CD4-positive, alpha-beta T cell treated with Interleukin-15 for 1 hour (primary cell): ENCODE results near the gene ZNF236.
"Not testable (repeated sequence)": the region's sequence is repeated elsewhere in the genome, so short reads cannot be mapped to it uniquely, and the experiment has no call there.

Source experiments
- DNase-seq: peaks from one replicate; pipeline ENCODE4 v3.0.0-alpha.2; 2020

The ZNF236 gene

GRCh38 chr18:76914314-76914713 lies 92.0 kb downstream of the ZNF236 start:
- DNase-seq, result no peak

DNA sequence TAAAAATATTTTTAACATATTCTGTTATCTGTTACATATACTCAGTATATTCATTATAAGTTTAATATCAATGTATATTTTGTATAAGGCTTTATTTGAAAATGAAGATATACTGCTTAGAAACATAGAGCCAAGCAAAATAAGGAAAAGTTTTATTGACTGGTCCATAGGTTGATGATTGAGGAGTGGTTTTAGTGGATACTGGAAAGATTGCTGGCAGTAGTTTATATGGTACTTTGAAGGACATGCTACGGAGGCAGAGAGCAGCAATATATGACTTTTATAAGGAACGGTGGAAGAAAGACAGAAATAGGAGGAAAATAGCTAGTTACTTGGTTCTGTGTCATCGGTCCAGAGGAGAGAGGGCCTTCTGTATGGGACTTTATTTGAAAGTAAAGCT lies 92.4 kb downstream of the ZNF236 start:
- no peak for DNase-seq

DNA sequence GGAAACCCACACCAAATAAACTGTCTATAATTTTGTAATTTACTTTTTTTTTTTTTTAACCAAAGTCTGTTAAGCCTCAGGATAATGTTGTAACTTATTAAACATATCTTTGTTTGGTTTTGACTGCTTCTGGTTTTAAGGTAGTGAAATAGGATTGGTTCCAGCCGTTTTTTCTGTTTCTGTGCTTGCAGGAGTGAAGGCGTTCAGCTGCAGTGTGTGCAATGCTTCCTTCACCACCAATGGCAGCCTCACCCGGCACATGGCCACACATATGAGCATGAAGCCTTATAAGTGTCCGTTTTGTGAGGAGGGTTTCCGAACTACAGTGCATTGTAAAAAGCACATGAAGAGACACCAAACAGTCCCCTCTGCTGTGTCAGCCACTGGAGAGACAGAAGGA lies 93.1 kb downstream of the ZNF236 start:
- no peak for DNase-seq

DNA sequence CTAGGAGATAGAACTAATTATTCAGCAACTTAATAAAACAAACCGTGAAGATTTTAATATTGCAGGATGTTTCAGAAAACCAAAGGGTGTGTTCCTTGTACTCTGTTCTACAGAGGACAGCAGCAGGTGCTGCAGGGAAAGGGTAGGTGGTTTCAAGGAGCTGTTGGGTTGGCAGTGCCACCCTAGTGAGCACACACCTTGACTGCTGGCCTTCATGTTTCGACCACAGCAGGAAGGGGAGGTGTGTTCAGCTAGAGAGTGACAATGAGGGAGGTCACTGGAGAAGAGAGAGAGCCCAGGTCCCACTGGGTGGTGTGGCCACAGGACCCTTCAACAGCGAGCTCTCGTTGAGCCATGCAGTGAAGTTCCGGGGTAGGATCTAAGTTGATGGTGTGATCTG lies 98.6 kb downstream of the ZNF236 start:
- DNase-seq, result no peak

- DNase-seq, result peak; percentile 63
Measured at GRCh38 chr18:76922107-76922506, 99.8 kb downstream of the ZNF236 start.

DNA sequence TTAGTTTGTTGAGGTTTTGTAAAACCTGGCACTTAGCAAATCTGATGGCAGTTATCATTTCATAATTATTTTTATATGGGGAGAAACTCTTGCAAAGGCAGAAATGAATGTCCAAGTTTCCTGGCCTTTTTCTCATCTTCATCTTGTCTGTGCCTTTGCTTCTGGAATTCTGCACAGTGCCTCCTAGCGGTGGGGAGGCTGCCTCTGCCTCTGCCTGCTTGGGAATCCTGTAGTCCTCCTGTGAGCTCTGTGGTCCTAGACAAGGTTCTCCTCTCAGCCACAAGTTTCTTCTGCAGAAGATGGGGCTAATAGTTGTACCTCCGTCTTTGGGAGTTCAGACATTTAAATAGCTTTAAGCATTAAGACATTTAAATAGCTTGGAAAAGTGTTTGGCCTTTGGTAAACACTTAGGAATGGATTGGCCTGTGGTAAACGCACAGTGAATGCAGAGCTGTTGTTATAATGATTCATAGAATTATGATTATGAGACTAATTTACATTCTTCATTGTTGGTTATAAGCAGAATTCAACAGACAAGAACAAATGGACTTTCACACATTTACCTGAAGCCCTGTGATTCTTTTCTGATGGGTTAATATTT lies 101.2 kb downstream of the ZNF236 start:
- no peak for DNase-seq

- no peak for DNase-seq
Measured at GRCh38 chr18:76925501-76925900, 103.1 kb downstream of the ZNF236 start.

DNA sequence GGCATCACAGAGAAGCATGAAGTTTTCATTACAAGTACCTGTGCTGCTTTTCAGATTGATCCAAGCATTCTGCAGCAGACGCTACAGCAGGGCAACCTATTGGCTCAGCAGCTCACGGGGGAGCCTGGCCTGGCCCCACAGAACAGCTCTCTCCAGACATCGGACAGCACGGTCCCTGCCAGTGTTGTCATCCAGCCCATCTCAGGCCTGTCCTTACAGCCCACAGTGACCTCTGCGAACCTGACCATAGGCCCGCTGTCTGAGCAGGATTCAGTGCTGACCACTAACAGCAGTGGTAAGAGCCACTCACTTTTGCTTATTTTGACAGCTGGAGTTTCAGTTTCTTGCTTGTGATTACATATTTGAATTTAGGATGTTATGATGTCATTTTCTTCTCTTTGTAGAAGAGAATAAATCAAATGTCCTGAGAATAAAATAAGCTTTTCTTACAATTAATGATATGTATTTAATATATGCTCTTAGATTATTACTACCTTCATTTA lies 104.9 kb downstream of the ZNF236 start:
- no peak for DNase-seq

- DNase-seq, result no peak
Measured at GRCh38 chr18:76928179-76928868, 106.0 kb downstream of the ZNF236 start.

DNA sequence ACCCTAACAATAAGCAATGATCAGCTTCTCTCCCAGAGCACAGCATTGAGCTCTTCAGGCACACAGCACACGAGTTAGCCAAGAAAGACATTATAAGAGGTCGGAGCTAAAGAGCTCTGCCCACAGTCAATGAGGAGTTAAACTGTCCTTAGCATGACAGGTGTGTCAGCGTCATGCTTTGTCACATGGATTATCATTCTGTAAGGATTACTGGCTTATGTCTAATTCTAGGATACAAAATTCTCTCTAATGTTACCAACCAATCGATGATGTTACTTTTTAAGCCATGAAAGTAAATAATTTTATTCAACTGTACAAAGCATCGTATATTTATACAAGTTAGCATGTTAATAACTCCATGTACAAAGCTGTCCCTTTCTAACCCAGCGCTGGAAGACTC lies 108.8 kb downstream of the ZNF236 start:
- DNase-seq, result no peak

DNA sequence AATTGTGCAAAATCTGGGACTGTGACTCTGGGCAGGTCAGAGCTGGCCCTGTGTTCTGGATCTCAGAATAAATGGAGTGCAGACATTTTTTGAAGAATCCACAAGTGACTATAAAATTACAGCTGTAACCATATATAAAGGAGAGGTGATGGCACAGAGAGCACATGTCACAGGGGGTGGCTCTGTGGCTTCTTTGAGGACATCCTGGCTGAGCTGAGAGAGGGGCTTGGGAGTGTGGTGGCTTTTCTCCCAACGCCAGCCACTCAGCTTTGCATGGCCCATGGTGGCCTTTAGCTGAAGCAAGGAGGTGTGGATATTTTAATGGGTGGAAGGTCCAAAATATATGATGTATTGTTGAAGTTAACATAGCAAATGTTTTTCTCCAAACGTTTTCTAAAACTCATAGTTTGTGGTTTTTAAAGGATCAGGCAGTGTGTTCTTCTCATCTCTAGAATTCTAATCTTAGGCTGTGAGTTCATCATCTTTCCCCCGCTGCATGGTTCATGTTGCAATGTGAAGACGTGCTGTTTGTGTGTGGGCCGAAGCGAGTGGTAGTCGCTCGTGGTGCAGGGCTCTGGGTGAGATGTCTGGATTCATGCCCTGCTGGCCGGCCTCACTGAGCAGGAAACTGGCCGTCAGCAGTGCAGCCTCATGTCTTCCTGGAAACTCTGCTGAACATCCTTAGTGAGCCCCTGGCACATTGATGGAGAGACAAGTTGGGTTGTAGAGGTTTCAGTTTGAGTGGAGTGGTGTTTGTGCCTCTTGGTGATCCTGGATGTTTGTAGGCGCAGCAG lies 109.9 kb downstream of the ZNF236 start:
- DNase-seq, result no peak

GRCh38 chr18:76935722-76936337 lies 113.5 kb downstream of the ZNF236 start:
- DNase-seq, result no peak

GRCh38 chr18:76936877-76937276 lies 114.5 kb downstream of the ZNF236 start:
- DNase-seq, result no peak

- no peak for DNase-seq
Measured at GRCh38 chr18:76937597-76937996, 115.2 kb downstream of the ZNF236 start.

DNA sequence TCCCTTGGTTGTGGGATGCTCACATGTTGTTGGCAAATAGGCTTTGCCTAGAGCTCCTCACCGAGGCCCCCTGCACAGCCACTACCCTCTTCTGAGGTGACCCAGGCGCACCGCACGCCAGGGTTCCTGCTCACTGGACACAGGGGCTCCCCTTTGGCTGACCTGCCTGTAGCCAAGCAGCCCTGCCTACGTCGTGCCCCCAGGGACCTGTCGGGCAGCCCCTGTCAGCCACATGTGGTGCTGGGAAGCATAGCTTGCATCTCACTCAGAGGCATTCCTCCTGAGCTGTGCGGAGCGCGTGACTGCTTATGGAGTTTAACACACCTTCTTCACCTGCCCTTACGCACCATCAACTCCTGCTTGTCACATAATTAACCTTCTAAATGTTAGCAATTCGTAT lies 116.3 kb downstream of the ZNF236 start:
- DNase-seq, result no peak

DNA sequence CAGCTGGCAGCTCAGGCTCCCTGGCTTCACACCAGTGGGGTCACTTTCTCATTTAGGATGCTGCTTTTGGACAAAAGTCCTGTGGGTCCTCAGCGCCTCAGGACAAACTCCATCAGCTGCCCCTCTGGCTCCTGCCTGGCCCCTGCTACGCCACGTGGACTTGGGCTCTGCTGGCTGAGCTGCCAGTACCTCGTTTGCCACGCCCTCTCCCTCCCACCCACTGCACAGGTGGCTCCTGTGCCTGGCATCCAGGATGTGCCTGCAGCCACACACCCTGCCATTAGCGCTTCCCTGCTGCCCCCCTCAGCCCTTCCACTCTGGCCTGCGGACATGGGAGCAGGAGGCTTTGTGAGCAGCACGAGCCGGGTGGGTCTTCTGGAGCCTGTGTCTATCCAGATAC lies 118.9 kb downstream of the ZNF236 start:
- no peak for DNase-seq

DNA sequence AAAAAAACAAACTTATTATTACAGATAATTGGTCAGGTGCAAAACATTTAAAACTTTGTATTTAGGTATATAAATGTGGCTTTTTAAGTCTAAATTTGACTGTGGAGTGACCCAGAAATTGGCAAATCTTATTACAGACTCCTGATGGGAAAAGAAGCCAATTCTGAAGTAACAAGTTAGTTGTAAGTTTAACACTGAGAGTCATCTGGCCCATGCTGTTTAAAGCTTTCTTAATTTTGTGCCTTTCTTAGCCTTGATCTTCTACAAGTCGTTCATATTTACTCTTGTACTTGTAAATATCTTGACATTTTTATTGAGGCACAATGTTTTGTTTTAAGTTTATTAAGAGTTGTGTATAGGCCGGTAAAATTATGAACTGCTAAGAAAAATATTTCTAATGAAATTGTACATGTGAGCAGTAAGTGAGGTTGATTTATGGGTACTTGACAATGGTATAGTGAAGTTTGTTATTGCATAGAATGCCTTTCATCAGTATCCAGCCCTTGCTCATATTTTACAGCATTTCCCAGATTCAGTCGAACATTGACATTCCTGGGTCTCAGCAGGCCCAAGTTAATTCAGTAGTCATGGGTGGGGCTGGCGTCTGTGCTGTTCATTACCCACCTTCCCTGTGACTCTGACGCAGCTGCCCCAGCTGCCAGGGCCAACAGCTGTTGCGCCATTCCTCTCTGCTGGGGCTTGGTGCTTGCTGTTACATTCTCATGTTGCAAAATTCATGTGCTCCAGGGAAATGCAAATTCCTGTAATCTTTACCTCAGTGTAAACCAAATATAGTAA lies 121.4 kb downstream of the ZNF236 start:
- DNase-seq, result no peak

DNA sequence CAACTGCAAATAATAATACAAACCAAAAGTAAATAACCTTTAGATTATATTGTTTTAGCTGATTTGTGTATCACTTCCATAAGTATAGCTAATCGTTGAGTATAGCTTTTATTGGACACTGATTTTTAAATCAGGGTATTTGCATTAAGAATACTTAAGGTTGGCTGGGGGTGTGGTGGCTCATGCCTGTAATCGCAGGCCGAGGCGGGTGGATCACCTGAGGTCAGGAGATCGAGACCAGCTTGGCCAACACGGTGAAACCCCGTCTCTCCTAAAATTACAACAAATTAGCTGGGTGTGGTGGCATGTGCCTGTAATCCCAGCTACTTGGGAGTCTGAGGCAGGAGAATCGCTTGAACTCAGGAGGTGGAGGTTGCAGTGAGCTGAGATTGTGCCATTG lies 122.0 kb downstream of the ZNF236 start:
- not testable (repeated sequence) for DNase-seq

- DNase-seq, result no peak
Measured at GRCh38 chr18:76948345-76948744, 126.0 kb downstream of the ZNF236 start.

GRCh38 chr18:76951456-76952247 lies 129.3 kb downstream of the ZNF236 start:
- no peak for DNase-seq

DNA sequence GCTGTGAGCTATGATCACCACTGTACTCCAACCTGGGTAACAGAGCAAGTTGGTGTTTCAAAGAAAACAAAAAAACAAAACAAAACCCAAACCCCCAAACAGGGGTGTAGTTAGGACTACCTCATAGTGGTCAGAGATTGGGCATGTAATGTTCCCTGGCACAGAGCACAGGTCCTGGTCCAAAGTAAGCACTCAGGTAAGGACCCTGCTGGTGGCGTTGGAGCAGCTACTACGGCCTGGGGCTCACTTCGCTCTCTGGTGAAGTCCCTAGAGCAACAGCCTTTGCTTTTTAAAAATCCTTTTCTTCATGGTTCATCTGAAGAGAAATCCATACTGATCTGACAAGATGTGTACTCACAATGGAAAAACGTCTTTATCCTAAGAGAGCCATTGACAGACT lies 130.4 kb downstream of the ZNF236 start:
- no peak for DNase-seq

DNA sequence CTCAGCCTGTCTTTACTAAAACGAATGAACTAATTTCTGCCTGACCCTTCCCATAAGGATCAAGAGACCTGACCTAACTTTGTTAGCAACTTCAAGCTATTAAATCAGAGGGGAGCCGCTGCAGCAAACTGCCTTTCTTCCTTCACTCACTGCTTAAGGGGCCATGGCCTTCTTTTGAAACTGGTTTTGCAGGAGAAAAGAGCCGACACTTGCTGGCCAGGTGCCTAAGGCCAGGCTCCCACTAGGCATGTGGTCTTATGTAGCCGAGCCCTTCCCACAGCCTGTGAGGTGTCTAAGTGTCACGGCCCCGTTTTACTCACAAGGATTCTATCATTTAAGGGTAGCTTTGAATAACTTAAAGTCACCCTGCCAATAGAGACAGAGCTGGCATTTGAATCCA lies 130.8 kb downstream of the ZNF236 start:
- DNase-seq, result no peak
